GM12873 (cell line): ENCODE results near the gene UBE2E1.

Source experiments
- TF ChIP-seq, protein P1 (sequence below): IDR thresholded peaks from 2 replicates; pipeline ENCODE4 v1.5.1; 2012; ENCODE audit warnings: low read depth, mild to moderate bottlenecking, moderate library complexity, low read length, control low read depth; ENCODE audit not compliant: insufficient read depth; ENCODE audit errors: missing control alignments

UBE2E1 gene

DNA sequence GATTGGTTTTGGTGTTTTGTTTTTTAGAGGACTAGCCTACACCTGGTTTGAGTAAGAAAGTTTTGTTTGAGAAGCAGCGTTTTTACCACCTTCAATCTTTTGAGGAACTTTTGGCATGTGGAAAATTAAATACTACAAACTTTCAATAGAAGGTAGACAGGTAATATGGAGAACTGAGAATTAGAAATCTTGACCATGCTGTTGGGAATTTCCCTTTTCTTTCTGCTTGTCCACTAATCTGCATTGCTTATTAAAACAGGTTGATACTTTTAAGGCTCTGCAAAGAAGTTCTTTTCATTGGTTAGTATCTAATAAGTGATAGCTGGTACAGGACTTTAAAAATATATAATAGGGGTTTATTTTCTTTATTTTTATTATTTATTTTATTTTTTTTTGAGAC, 31.9 kb downstream of the UBE2E1 start:
- TF ChIP-seq, protein P1, sequence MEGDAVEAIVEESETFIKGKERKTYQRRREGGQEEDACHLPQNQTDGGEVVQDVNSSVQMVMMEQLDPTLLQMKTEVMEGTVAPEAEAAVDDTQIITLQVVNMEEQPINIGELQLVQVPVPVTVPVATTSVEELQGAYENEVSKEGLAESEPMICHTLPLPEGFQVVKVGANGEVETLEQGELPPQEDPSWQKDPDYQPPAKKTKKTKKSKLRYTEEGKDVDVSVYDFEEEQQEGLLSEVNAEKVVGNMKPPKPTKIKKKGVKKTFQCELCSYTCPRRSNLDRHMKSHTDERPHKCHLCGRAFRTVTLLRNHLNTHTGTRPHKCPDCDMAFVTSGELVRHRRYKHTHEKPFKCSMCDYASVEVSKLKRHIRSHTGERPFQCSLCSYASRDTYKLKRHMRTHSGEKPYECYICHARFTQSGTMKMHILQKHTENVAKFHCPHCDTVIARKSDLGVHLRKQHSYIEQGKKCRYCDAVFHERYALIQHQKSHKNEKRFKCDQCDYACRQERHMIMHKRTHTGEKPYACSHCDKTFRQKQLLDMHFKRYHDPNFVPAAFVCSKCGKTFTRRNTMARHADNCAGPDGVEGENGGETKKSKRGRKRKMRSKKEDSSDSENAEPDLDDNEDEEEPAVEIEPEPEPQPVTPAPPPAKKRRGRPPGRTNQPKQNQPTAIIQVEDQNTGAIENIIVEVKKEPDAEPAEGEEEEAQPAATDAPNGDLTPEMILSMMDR, result no peak

DNA sequence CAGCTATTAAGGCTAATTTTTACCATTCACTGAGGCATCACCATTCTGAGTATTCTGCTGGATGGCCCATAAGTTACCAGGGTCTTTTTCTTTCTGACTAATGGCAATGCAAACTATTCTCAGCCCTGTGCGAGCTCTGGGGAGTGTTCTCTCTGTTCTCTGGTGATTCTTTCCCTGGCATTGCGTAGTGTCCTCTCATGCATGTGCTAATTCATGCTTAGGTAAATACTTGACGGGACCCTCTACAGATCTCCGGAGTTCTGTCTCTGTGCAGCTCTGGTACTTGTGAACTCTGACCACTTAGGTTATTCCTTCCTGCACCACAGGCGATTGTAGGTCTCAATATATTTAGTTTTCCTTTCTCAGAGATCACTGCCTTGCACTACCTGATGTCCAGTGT, 34.8 kb downstream of the UBE2E1 start:
- TF ChIP-seq, protein P1, result no peak

- TF ChIP-seq, protein P1, result no peak
Observed at GRCh38 chr3:23843869-23844268, 38.1 kb downstream of the UBE2E1 start.

GRCh38 chr3:23845326-23846216, 39.8 kb downstream of the UBE2E1 start:
- TF ChIP-seq, protein P1, result no peak

GRCh38 chr3:23856286-23856685, 50.5 kb downstream of the UBE2E1 start:
- TF ChIP-seq, protein P1, result no peak

GRCh38 chr3:23859012-23859743, 53.4 kb downstream of the UBE2E1 start:
- TF ChIP-seq, protein P1, result no peak

GRCh38 chr3:23859839-23860382, 54.2 kb downstream of the UBE2E1 start:
- TF ChIP-seq, protein P1, result no peak
